IMR-90 (cell line): Measurements from ENCODE around the gene TUBA1A. TPM values are rescaled to one million over a fixed set of nuclear protein-coding genes. Genes with fewer than 3 reads are reported as not detected.

Experiments
- ATAC-seq: fragments of 200-7000 bp; cut with Tn5 transposase; 2 replicates; pipeline ENCODE4 v1.9.1; 2020; ENCODE audit warnings: low read depth, mild to moderate bottlenecking, moderate library complexity
- BruUV-seq: library from RNA; stranded (reverse); fragments of 400-500 nt; replicated peaks from 2 replicates; lab custom pipeline; 2021; lab: Mats Ljungman, UMichigan
- CTCF ChIA-PET: fragments of 300-600 bp; formaldehyde crosslinking; extraction: SDS; loops from one replicate; lab custom pipeline; 2021; ENCODE audit warnings: antibody characterized with exemption; lab: Yijun Ruan, JAX
- POLR2A ChIA-PET: fragments of 300-600 bp; sonication (Branson Sonifier 250); formaldehyde crosslinking; loops from one replicate; lab custom pipeline; 2022; ENCODE audit warnings: antibody characterized with exemption; ENCODE audit not compliant: unreplicated experiment; lab: Charles Lee
- DNase-seq: peaks from one replicate; pipeline ENCODE4 v3.0.0; 2013
- H2AFZ ChIP-seq: replicated peaks from 2 replicates; pipeline ENCODE3; 2013; ENCODE audit warnings: low read length, mild to moderate bottlenecking; ENCODE audit not compliant: poor library complexity
- H2AK5ac ChIP-seq: 2 replicates; pipeline ENCODE4 v1.6.1; 2013; ENCODE audit warnings: low read depth, low read length, inconsistent platforms
- H2AK9ac ChIP-seq: replicated peaks from 2 replicates; pipeline ENCODE3; 2013; ENCODE audit warnings: mild to moderate bottlenecking, low read depth, low read length, moderate library complexity; ENCODE audit not compliant: poor library complexity
- H2BK120ac ChIP-seq: 2 replicates; pipeline ENCODE4 v1.6.1; 2013; ENCODE audit warnings: low read depth, low read length, inconsistent platforms
- H2BK15ac ChIP-seq: 3 replicates; pipeline ENCODE4 v1.6.1; 2013; ENCODE audit warnings: low read depth, low read length, inconsistent platforms
- H2BK20ac ChIP-seq: 2 replicates; pipeline ENCODE4 v1.6.1; 2013; ENCODE audit warnings: low read depth, mild to moderate bottlenecking, inconsistent platforms, low read length, moderate library complexity
- H2BK5ac ChIP-seq: 2 replicates; pipeline ENCODE4 v1.6.1; 2013; ENCODE audit warnings: mild to moderate bottlenecking, low read depth, low read length, inconsistent platforms; ENCODE audit not compliant: poor library complexity, severe bottlenecking
- H3K14ac ChIP-seq: replicated peaks from 2 replicates; pipeline ENCODE4 v1.6.1; 2013; ENCODE audit warnings: low read depth, low read length, inconsistent platforms
- H3K18ac ChIP-seq: 2 replicates; pipeline ENCODE4 v1.6.1; 2013; ENCODE audit warnings: low read depth, low read length, control low read depth
- H3K23ac ChIP-seq: 2 replicates; pipeline ENCODE4 v1.6.1; 2013; ENCODE audit warnings: low read depth, low read length, inconsistent platforms
- H3K27ac ChIP-seq: 2 replicates; pipeline ENCODE4 v1.5.1; 2013; ENCODE audit warnings: mild to moderate bottlenecking, control low read depth, low read length; ENCODE audit not compliant: insufficient read depth
- H3K27me3 ChIP-seq: 2 replicates; pipeline ENCODE4 v1.6.1; 2013; ENCODE audit warnings: low read length; ENCODE audit not compliant: control insufficient read depth, insufficient read depth
- H3K36me3 ChIP-seq: 2 replicates; pipeline ENCODE4 v1.6.1; 2013; ENCODE audit warnings: low read length, mixed read lengths; ENCODE audit not compliant: control insufficient read depth, insufficient read depth
- H3K4ac ChIP-seq: 2 replicates; pipeline ENCODE4 v1.6.1; 2013; ENCODE audit warnings: low read depth, low read length, inconsistent platforms
- H3K4me1 ChIP-seq: 2 replicates; pipeline ENCODE4 v1.6.1; 2013; ENCODE audit warnings: low read length, mixed read lengths; ENCODE audit not compliant: control insufficient read depth, insufficient read depth
- H3K4me2 ChIP-seq: 2 replicates; pipeline ENCODE4 v1.6.1; 2013; ENCODE audit warnings: low read depth, mild to moderate bottlenecking, control low read depth, low read length, moderate library complexity
- H3K4me3 ChIP-seq: 2 replicates; pipeline ENCODE4 v1.5.1; 2013; ENCODE audit warnings: low read depth, mild to moderate bottlenecking, control low read depth, low read length, moderate library complexity; ENCODE audit not compliant: insufficient read depth
- H3K56ac ChIP-seq: 2 replicates; pipeline ENCODE4 v1.6.1; 2013; ENCODE audit warnings: low read length, inconsistent platforms; ENCODE audit not compliant: insufficient read depth; ENCODE audit errors: extremely low read depth
- H3K79me1 ChIP-seq, 2 experiments: 2 replicates each; pipeline ENCODE4 v1.6.1; 2013; ENCODE audit warnings: low read length in 2 of 2, inconsistent platforms in 1 of 2, low read depth in 1 of 2
- H3K9ac ChIP-seq: 2 replicates; pipeline ENCODE4 v1.6.1; 2013; ENCODE audit warnings: low read depth, low read length, control low read depth
- H3K9me1 ChIP-seq: 2 replicates; pipeline ENCODE4 v1.6.1; 2013; ENCODE audit warnings: low read length, inconsistent platforms; ENCODE audit not compliant: insufficient read depth
- H3K9me3 ChIP-seq: 2 replicates; pipeline ENCODE4 v1.6.1; 2013; ENCODE audit warnings: low read length; ENCODE audit not compliant: control insufficient read depth, insufficient read depth
- H4K20me1 ChIP-seq: 2 replicates; pipeline ENCODE4 v1.6.1; 2013; ENCODE audit warnings: low read length, inconsistent platforms; ENCODE audit not compliant: insufficient read depth
- H4K5ac ChIP-seq: 2 replicates; pipeline ENCODE4 v1.6.1; 2013; ENCODE audit warnings: mild to moderate bottlenecking, low read depth, low read length, control low read depth
- H4K8ac ChIP-seq, 2 experiments: 2 replicates each; pipeline ENCODE4 v1.6.1; 2013; ENCODE audit warnings: low read depth in 2 of 2, low read length in 2 of 2, control low read depth in 1 of 2, inconsistent platforms in 1 of 2
- H4K91ac ChIP-seq: 2 replicates; pipeline ENCODE4 v1.6.1; 2013; ENCODE audit warnings: low read depth, low read length, inconsistent platforms; ENCODE audit not compliant: insufficient read depth
- CEBPB ChIP-seq: IDR thresholded peaks from 2 replicates; pipeline ENCODE4 v1.6.1; 2012; ENCODE audit warnings: low read depth, low read length, improper control_type of control experiment
- CTCF ChIP-seq: conservative IDR thresholded peaks from 2 replicates; pipeline ENCODE4 v1.5.1; 2012; ENCODE audit warnings: mild to moderate bottlenecking, low read depth, low read length, improper control_type of control experiment
- ELK1 ChIP-seq: fragments of 150-350 bp; IDR thresholded peaks from 2 replicates; pipeline ENCODE4 v1.6.1; 2016; ENCODE audit warnings: low read depth, mild to moderate bottlenecking, low read length, moderate library complexity, borderline replicate concordance
- FOS ChIP-seq: fragments of 150-350 bp; IDR thresholded peaks from 2 replicates; pipeline ENCODE4 v1.6.1; 2016; ENCODE audit warnings: low read depth, low read length
- RAD21 ChIP-seq: IDR thresholded peaks from 2 replicates; pipeline ENCODE4 v1.6.1; 2012; ENCODE audit warnings: low read length, improper control_type of control experiment
- RFX5 ChIP-seq: IDR thresholded peaks from 2 replicates; pipeline ENCODE4 v1.8.0; 2012; ENCODE audit warnings: low read depth, mild to moderate bottlenecking, low read length, moderate library complexity
- USF2 ChIP-seq: fragments of 150-350 bp; IDR thresholded peaks from 2 replicates; pipeline ENCODE4 v1.6.1; 2017; ENCODE audit warnings: mild to moderate bottlenecking, antibody characterized with exemption, low read length, low read depth
- WGBS, 2 experiments: methylation state at CpG; one replicate each; pipeline versions ENCODE4 v1.1.5 to v1.1.7; 2013; ENCODE audit warnings: missing lambda C conversion rate in 2 of 2; ENCODE audit not compliant: insufficient read length in 1 of 2; ENCODE audit errors: extremely low coverage in 2 of 2; 5-methylcytosine and 5-hydroxymethylcytosine counted together
- dilution Hi-C: fragments of 300-500 bp; cut with HindIII; formaldehyde crosslinking; loops from one replicate; pipeline ENCODE4 v1.14.3; 2018; ENCODE audit warnings: low sequenced_read_pairs; ENCODE audit not compliant: unreplicated experiment
- in situ Hi-C: fragments of 300-500 bp; cut with MboI; formaldehyde crosslinking; loops from 3 replicates; pipeline ENCODE4 v1.14.3; 2019; ENCODE audit warnings: low sequenced_read_pairs, inconsistent platforms, mixed read lengths
- intact Hi-C: fragments of 100-400 bp; cut with micrococcal nuclease; formaldehyde crosslinking; loops from 2 replicates; pipeline ENCODE4 v1.10.0; 2022
- polyA plus RNA-seq, 3 experiments: library from polyadenylated mRNA; depleted of rRNA; stranded (reverse); fragments of >200 nt; gene quantifications; 2 replicates each; pipeline ENCODE4 v1.2.3, GENCODE V29; 2012; ENCODE audit warnings: low replicate concordance in 1 of 3
- total RNA-seq: library from RNA; depleted of rRNA; stranded (reverse); fragments of >200 nt; gene quantifications from 2 replicates; pipeline ENCODE4 v1.2.3, GENCODE V29; 2012

Gene TUBA1A
- total and polyA plus RNA-seq, 2 of the 4 experiments (the other 2 are of a cell fraction) = 2,105 to 2,832 TPM

GRCh38 chr12:49154221-49154620 is 34.7 kb downstream of the TUBA1A start:
- Histone ChIP-seq H4K5ac (no peak overlapping the region), H2BK20ac (no peak overlapping the region), H3K79me1 (no peaks in the 10 kb centered on the region; a peak in 1 of 4 replicates), H3K36me3 (no peaks in the 10 kb centered on the region), H2BK15ac (no peak overlapping the region), H3K4me2 (no peak overlapping the region), H4K91ac (no peak overlapping the region), H3K4ac (no peak overlapping the region), H3K4me3 (no peak overlapping the region), H3K27ac (no peak overlapping the region), H3K18ac (no peak overlapping the region), H3K23ac (no peak overlapping the region), H2AFZ (no peak overlapping the region), H2AK5ac (no peak overlapping the region), H3K56ac (no peak overlapping the region), H4K8ac (no peak overlapping the region), H2BK120ac (no peak overlapping the region), H2BK5ac (no peak overlapping the region), H3K27me3 (no peaks in the 10 kb centered on the region), H2AK9ac (no peak overlapping the region), H3K14ac (no peak overlapping the region), H3K4me1 (no peaks in the 10 kb centered on the region), H3K9me3 (no peaks in the 10 kb centered on the region), H3K9ac (no peak overlapping the region), H4K20me1 (no peaks in the 10 kb centered on the region), H3K9me1 (peaks cover 2% of the 10 kb centered on the region; the same call in 1 of the 2 replicates)
- POLR2A ChIA-PET = no interaction called here
- no peak for ATAC-seq
- TF ChIP-seq CTCF (no peak), RFX5 (no peak), RAD21 (no peak), ELK1 (no peak), CEBPB (no peak), FOS (no peak), USF2 (no peak)
- intact Hi-C loops (no loop called here), dilution Hi-C loops (no loop called here), in situ Hi-C loops (no loop called here)
- CTCF ChIA-PET = no interaction called here
- no peak for DNase-seq
- no CpG with 5 or more reads among the region's 3 CpGs for WGBS, 2 experiments
- no TSS peak for BruUV-seq
